ENCODE data around the gene BNC2. TPM values are rescaled to one million over a fixed set of nuclear protein-coding genes. Genes with fewer than 3 reads are reported as not detected.
"Not testable (repeated sequence)": the region's sequence is repeated elsewhere in the genome, so short reads cannot be mapped to it uniquely, and the experiment has no call there.

The BNC2 gene
- total RNA-seq, 1 donor from 2014 or later, result not detected

- no peak overlapping the region for H3K27ac Mint-ChIP-seq
- H3K27me3 Mint-ChIP-seq (ENCODE audit: low read depth), result no peaks in the 10 kb centered on the region
- intact Hi-C loops (cut with micrococcal nuclease), result no loop called here
- no peaks in the 10 kb centered on the region for H3K36me3 Mint-ChIP-seq (ENCODE audit: low read depth)
- H3K9me3 Mint-ChIP-seq, result no peaks in the 10 kb centered on the region
- DNase-seq (ENCODE audit: low spot score), result no peak
- H3K4me1 Mint-ChIP-seq (ENCODE audit: low read depth), result no peaks in the 10 kb centered on the region
- no peak overlapping the region for H3K4me3 Mint-ChIP-seq (ENCODE audit: low read depth)
These were observed 387.7 kb downstream of the BNC2 start for GRCh38 chr9:16482764-16483163.

- H3K27me3 Mint-ChIP-seq (ENCODE audit: low read depth); intact Hi-C loops (cut with micrococcal nuclease); DNase-seq (ENCODE audit: low spot score): not testable (repeated sequence)
These were observed 389.9 kb downstream of the BNC2 start for GRCh38 chr9:16480584-16480983.

GRCh38 chr9:16475996-16476395, 394.5 kb downstream of the BNC2 start:
- intact Hi-C loops (cut with micrococcal nuclease), result no loop called here
- Mint-ChIP-seq H3K27ac (no peak overlapping the region), H3K9me3 (peaks cover 7% of the 10 kb centered on the region), H3K4me3 (ENCODE audit: low read depth) (no peak overlapping the region), H3K4me1 (ENCODE audit: low read depth) (no peaks in the 10 kb centered on the region), H3K27me3 (ENCODE audit: low read depth) (no peaks in the 10 kb centered on the region), H3K36me3 (ENCODE audit: low read depth) (no peaks in the 10 kb centered on the region)
- no peak for DNase-seq (ENCODE audit: low spot score)

More at GRCh38 chr9:16480584-16480983, 389.9 kb downstream of the BNC2 start:
- H3K36me3 Mint-ChIP-seq (ENCODE audit: low read depth); H3K9me3 Mint-ChIP-seq; H3K27ac Mint-ChIP-seq; H3K4me3 Mint-ChIP-seq (ENCODE audit: low read depth); H3K4me1 Mint-ChIP-seq (ENCODE audit: low read depth): not testable (repeated sequence)

- intact Hi-C loops (cut with micrococcal nuclease), result no loop called here
- H3K4me1 Mint-ChIP-seq (ENCODE audit: low read depth), result no peaks in the 10 kb centered on the region
- no peaks in the 10 kb centered on the region for H3K36me3 Mint-ChIP-seq (ENCODE audit: low read depth)
- no peak for DNase-seq (ENCODE audit: low spot score)
- peaks cover 7% of the 10 kb centered on the region for H3K9me3 Mint-ChIP-seq
- no peak overlapping the region for H3K27ac Mint-ChIP-seq
- H3K27me3 Mint-ChIP-seq (ENCODE audit: low read depth), result no peaks in the 10 kb centered on the region
- H3K4me3 Mint-ChIP-seq (ENCODE audit: low read depth), result no peak overlapping the region
These were observed 395.2 kb downstream of the BNC2 start for GRCh38 chr9:16475257-16475656.

- Mint-ChIP-seq H3K27me3 (ENCODE audit: low read depth) (no peaks in the 10 kb centered on the region), H3K27ac (no peak overlapping the region), H3K4me3 (ENCODE audit: low read depth) (no peak overlapping the region), H3K36me3 (ENCODE audit: low read depth) (no peaks in the 10 kb centered on the region), H3K9me3 (peaks cover 21% of the 10 kb centered on the region), H3K4me1 (ENCODE audit: low read depth) (no peaks in the 10 kb centered on the region)
- DNase-seq (ENCODE audit: low spot score), result no peak
- intact Hi-C loops (cut with micrococcal nuclease), result no loop called here
These were observed 401.3 kb downstream of the BNC2 start for GRCh38 chr9:16469184-16469583.

- no peaks in the 10 kb centered on the region for H3K4me1 Mint-ChIP-seq (ENCODE audit: low read depth)
- no peak overlapping the region for H3K4me3 Mint-ChIP-seq (ENCODE audit: low read depth)
- intact Hi-C loops (cut with micrococcal nuclease), result no loop called here
- no peak overlapping the region for H3K27ac Mint-ChIP-seq
- H3K27me3 Mint-ChIP-seq (ENCODE audit: low read depth), result no peaks in the 10 kb centered on the region
- no peak for DNase-seq (ENCODE audit: low spot score)
- no peaks in the 10 kb centered on the region for H3K36me3 Mint-ChIP-seq (ENCODE audit: low read depth)
- H3K9me3 Mint-ChIP-seq, result peaks cover 12% of the 10 kb centered on the region
These were observed 408.6 kb downstream of the BNC2 start for GRCh38 chr9:16461851-16462250.

GRCh38 chr9:16461137-16461840, 409.2 kb downstream of the BNC2 start:
- H3K9me3 Mint-ChIP-seq, result peaks cover 12% of the 10 kb centered on the region
- H3K27me3 Mint-ChIP-seq (ENCODE audit: low read depth), result no peaks in the 10 kb centered on the region
- H3K4me3 Mint-ChIP-seq (ENCODE audit: low read depth), result no peak overlapping the region
- no peak for DNase-seq (ENCODE audit: low spot score)
- no peaks in the 10 kb centered on the region for H3K4me1 Mint-ChIP-seq (ENCODE audit: low read depth)
- no peak overlapping the region for H3K27ac Mint-ChIP-seq
- intact Hi-C loops (cut with micrococcal nuclease), result no loop called here
- no peaks in the 10 kb centered on the region for H3K36me3 Mint-ChIP-seq (ENCODE audit: low read depth)

- no peak overlapping the region for H3K4me3 Mint-ChIP-seq (ENCODE audit: low read depth)
- peaks cover 12% of the 10 kb centered on the region for H3K9me3 Mint-ChIP-seq
- H3K27me3 Mint-ChIP-seq (ENCODE audit: low read depth), result no peaks in the 10 kb centered on the region
- intact Hi-C loops (cut with micrococcal nuclease), result no loop called here
- no peak for DNase-seq (ENCODE audit: low spot score)
- H3K27ac Mint-ChIP-seq, result no peak overlapping the region
- H3K36me3 Mint-ChIP-seq (ENCODE audit: low read depth), result no peaks in the 10 kb centered on the region
- no peaks in the 10 kb centered on the region for H3K4me1 Mint-ChIP-seq (ENCODE audit: low read depth)
These were observed 409.8 kb downstream of the BNC2 start for GRCh38 chr9:16460696-16461095.

GRCh38 chr9:16459421-16460148, 410.9 kb downstream of the BNC2 start:
- no peak overlapping the region for H3K27ac Mint-ChIP-seq

GRCh38 chr9:16458696-16459420, 411.6 kb downstream of the BNC2 start:
- H3K9me3 Mint-ChIP-seq, result peaks cover 5% of the 10 kb centered on the region
- no peaks in the 10 kb centered on the region for H3K4me1 Mint-ChIP-seq (ENCODE audit: low read depth)
- intact Hi-C loops (cut with micrococcal nuclease), result no loop called here
- DNase-seq (ENCODE audit: low spot score), result no peak
- no peaks in the 10 kb centered on the region for H3K27me3 Mint-ChIP-seq (ENCODE audit: low read depth)
- no peak overlapping the region for H3K27ac Mint-ChIP-seq
- H3K36me3 Mint-ChIP-seq (ENCODE audit: low read depth), result no peaks in the 10 kb centered on the region
- H3K4me3 Mint-ChIP-seq (ENCODE audit: low read depth), result no peak overlapping the region

More at GRCh38 chr9:16459421-16460148, 410.9 kb downstream of the BNC2 start:
- no peak overlapping the region for H3K4me3 Mint-ChIP-seq (ENCODE audit: low read depth)
- H3K36me3 Mint-ChIP-seq (ENCODE audit: low read depth), result no peaks in the 10 kb centered on the region
- H3K27me3 Mint-ChIP-seq (ENCODE audit: low read depth), result no peaks in the 10 kb centered on the region
- no peak for DNase-seq (ENCODE audit: low spot score)
- intact Hi-C loops (cut with micrococcal nuclease), result no loop called here
- H3K4me1 Mint-ChIP-seq (ENCODE audit: low read depth), result no peaks in the 10 kb centered on the region
- H3K9me3 Mint-ChIP-seq, result peaks cover 7% of the 10 kb centered on the region

GRCh38 chr9:16455842-16456241, 414.6 kb downstream of the BNC2 start:
- no peaks in the 10 kb centered on the region for H3K36me3 Mint-ChIP-seq (ENCODE audit: low read depth)
- H3K27me3 Mint-ChIP-seq (ENCODE audit: low read depth), result no peaks in the 10 kb centered on the region
- no peaks in the 10 kb centered on the region for H3K4me1 Mint-ChIP-seq (ENCODE audit: low read depth)
- no peak overlapping the region for H3K27ac Mint-ChIP-seq
- H3K9me3 Mint-ChIP-seq, result no peaks in the 10 kb centered on the region
- no peak for DNase-seq (ENCODE audit: low spot score)
- intact Hi-C loops (cut with micrococcal nuclease), result no loop called here
- H3K4me3 Mint-ChIP-seq (ENCODE audit: low read depth), result no peak overlapping the region

GRCh38 chr9:16453390-16453789, 417.1 kb downstream of the BNC2 start:
- intact Hi-C loops (cut with micrococcal nuclease), result no loop called here
- Mint-ChIP-seq H3K27ac (no peak overlapping the region), H3K27me3 (ENCODE audit: low read depth) (no peaks in the 10 kb centered on the region), H3K9me3 (no peaks in the 10 kb centered on the region), H3K4me3 (ENCODE audit: low read depth) (no peak overlapping the region), H3K36me3 (ENCODE audit: low read depth) (no peaks in the 10 kb centered on the region), H3K4me1 (ENCODE audit: low read depth) (no peaks in the 10 kb centered on the region)
- DNase-seq (ENCODE audit: low spot score), result no peak

- no peaks in the 10 kb centered on the region for H3K36me3 Mint-ChIP-seq (ENCODE audit: low read depth)
- H3K4me1 Mint-ChIP-seq (ENCODE audit: low read depth), result no peaks in the 10 kb centered on the region
These were observed 419.9 kb downstream of the BNC2 start for GRCh38 chr9:16450578-16450977.

More at GRCh38 chr9:16450578-16450977, 419.9 kb downstream of the BNC2 start:
- H3K27ac Mint-ChIP-seq, result no peak overlapping the region
- no peak for DNase-seq (ENCODE audit: low spot score)
- no peak overlapping the region for H3K4me3 Mint-ChIP-seq (ENCODE audit: low read depth)
- intact Hi-C loops (cut with micrococcal nuclease), result no loop called here
- H3K9me3 Mint-ChIP-seq, result no peaks in the 10 kb centered on the region
- no peaks in the 10 kb centered on the region for H3K27me3 Mint-ChIP-seq (ENCODE audit: low read depth)
